HG02938 (cell line): ENCODE data around the gene ZDHHC12.

ENCODE experiments used
- ATAC-seq: cut with Tn5 transposase; IDR thresholded peaks from one replicate; pipeline ENCODE4 v1.9.1; 2021; ENCODE audit warnings: mild to moderate bottlenecking, moderate library complexity; ENCODE audit not compliant: unreplicated experiment

Gene ZDHHC12

GRCh38 chr9:128731093-128731492, 7.2 kb upstream of the ZDHHC12 start:
- ATAC-seq: no peak

- ATAC-seq: no peak
These were observed 6.0 kb upstream of the ZDHHC12 start for GRCh38 chr9:128729766-128730517.

GRCh38 chr9:128729302-128729701, 5.4 kb upstream of the ZDHHC12 start:
- ATAC-seq: no peak

GRCh38 chr9:128728298-128728697, 4.4 kb upstream of the ZDHHC12 start:
- no peak for ATAC-seq

- no peak for ATAC-seq
These were observed 3.8 kb upstream of the ZDHHC12 start for GRCh38 chr9:128727640-128728248.

- no peak for ATAC-seq
These were observed 851 bp upstream of the ZDHHC12 start for GRCh38 chr9:128724744-128725211.

GRCh38 chr9:128723352-128723865, 518 bp downstream of the ZDHHC12 start:
- ATAC-seq: no peak

GRCh38 chr9:128722380-128723351, 1.3 kb downstream of the ZDHHC12 start:
- no peak for ATAC-seq

- ATAC-seq: no peak
These were observed 2.4 kb downstream of the ZDHHC12 start for GRCh38 chr9:128721487-128722010.

GRCh38 chr9:128720841-128721486, 3.0 kb downstream of the ZDHHC12 start:
- ATAC-seq: no peak

GRCh38 chr9:128719919-128720605, 3.9 kb downstream of the ZDHHC12 start:
- ATAC-seq: no peak

GRCh38 chr9:128718475-128718874, 5.5 kb downstream of the ZDHHC12 start:
- no peak for ATAC-seq

GRCh38 chr9:128718047-128718446, 5.9 kb downstream of the ZDHHC12 start:
- ATAC-seq: no peak

- no peak for ATAC-seq
These were observed 7.2 kb downstream of the ZDHHC12 start for GRCh38 chr9:128716581-128717254.

- ATAC-seq: no peak
These were observed 8.5 kb downstream of the ZDHHC12 start for GRCh38 chr9:128715436-128715750.

- no peak for ATAC-seq
These were observed 9.1 kb downstream of the ZDHHC12 start for GRCh38 chr9:128714586-128715435.

GRCh38 chr9:128713941-128714573, 9.9 kb downstream of the ZDHHC12 start:
- ATAC-seq: no peak

GRCh38 chr9:128713411-128713780, 10.5 kb downstream of the ZDHHC12 start:
- no peak for ATAC-seq
